H9 (cell line): ENCODE measurements around the gene MORC2. TPM values are rescaled to one million over a fixed set of nuclear protein-coding genes. Genes with fewer than 3 reads are reported as not detected.

Experiments used
- DNase-seq: peaks from one replicate; pipeline ENCODE4 v3.0.0-alpha.2; 2017
- H2AFZ ChIP-seq: one replicate; pipeline ENCODE4 v1.6.1; 2013; ENCODE audit warnings: mild to moderate bottlenecking, low read length, control low read depth, moderate library complexity
- H2AK5ac ChIP-seq: 2 replicates; pipeline ENCODE4 v1.6.1; 2013; ENCODE audit warnings: low read length, control low read depth, mixed read lengths; ENCODE audit not compliant: insufficient read length
- H2BK120ac ChIP-seq: one replicate; pipeline ENCODE4 v1.6.1; 2013; ENCODE audit warnings: low read depth, mild to moderate bottlenecking, low read length, control low read depth, inconsistent platforms; ENCODE audit not compliant: poor library complexity, severe bottlenecking
- H2BK12ac ChIP-seq: 2 replicates; pipeline ENCODE4 v1.6.1; 2013; ENCODE audit warnings: low read length, control low read depth, mixed read lengths, low read depth; ENCODE audit not compliant: insufficient read length
- H2BK15ac ChIP-seq: 2 replicates; pipeline ENCODE4 v1.6.1; 2013; ENCODE audit warnings: low read depth, low read length, control low read depth
- H2BK20ac ChIP-seq: one replicate; pipeline ENCODE4 v1.6.1; 2013; ENCODE audit warnings: low read depth, mild to moderate bottlenecking, low read length, control low read depth, inconsistent platforms; ENCODE audit not compliant: poor library complexity, severe bottlenecking
- H2BK5ac ChIP-seq: 2 replicates; pipeline ENCODE4 v1.6.1; 2013; ENCODE audit warnings: low read length, control low read depth, mixed read lengths; ENCODE audit not compliant: insufficient read length
- H3K14ac ChIP-seq: 2 replicates; pipeline ENCODE4 v1.6.1; 2013; ENCODE audit warnings: low read length, control low read depth; ENCODE audit not compliant: insufficient read depth
- H3K18ac ChIP-seq: 2 replicates; pipeline ENCODE4 v1.6.1; 2013; ENCODE audit warnings: low read depth, mild to moderate bottlenecking, mixed read lengths, low read length, control low read depth; ENCODE audit not compliant: insufficient read length
- H3K23ac ChIP-seq: 2 replicates; pipeline ENCODE4 v1.6.1; 2013; ENCODE audit warnings: low read length, control low read depth, mixed read lengths, low read depth; ENCODE audit not compliant: insufficient read length
- H3K23me2 ChIP-seq: 2 replicates; pipeline ENCODE4 v1.6.1; 2013; ENCODE audit warnings: low read depth, mild to moderate bottlenecking, mixed read lengths, low read length, control low read depth; ENCODE audit not compliant: insufficient read length, poor library complexity, severe bottlenecking
- H3K27ac ChIP-seq: 2 replicates; pipeline ENCODE4 v1.5.1; 2013; ENCODE audit warnings: low read length, control low read depth, mixed read lengths, low read depth; ENCODE audit not compliant: insufficient read length
- H3K27me3 ChIP-seq: 2 replicates; pipeline ENCODE4 v1.6.1; 2013; ENCODE audit warnings: low read length, control low read depth, inconsistent platforms; ENCODE audit not compliant: insufficient read depth
- H3K4ac ChIP-seq: 2 replicates; pipeline ENCODE4 v1.6.1; 2013; ENCODE audit warnings: low read depth, mild to moderate bottlenecking, control low read depth, inconsistent platforms, low read length, moderate library complexity
- H3K4me1 ChIP-seq: 2 replicates; pipeline ENCODE4 v1.6.1; 2013; ENCODE audit warnings: low read length, control low read depth, inconsistent platforms; ENCODE audit not compliant: insufficient read depth
- H3K4me2 ChIP-seq: 2 replicates; pipeline ENCODE4 v1.6.1; 2013; ENCODE audit warnings: low read length, control low read depth, mixed read lengths; ENCODE audit not compliant: insufficient read length, insufficient read depth
- H3K56ac ChIP-seq: 2 replicates; pipeline ENCODE4 v1.6.1; 2013; ENCODE audit warnings: low read depth, mild to moderate bottlenecking, mixed read lengths, low read length, control low read depth; ENCODE audit not compliant: insufficient read length
- H3K79me1 ChIP-seq: 2 replicates; pipeline ENCODE4 v1.6.1; 2013; ENCODE audit warnings: low read depth, mild to moderate bottlenecking, moderate library complexity, low read length, control low read depth, inconsistent platforms; ENCODE audit not compliant: insufficient read depth, poor library complexity, severe bottlenecking
- H3K79me2 ChIP-seq: 2 replicates; pipeline ENCODE4 v1.6.1; 2013; ENCODE audit warnings: low read length, control low read depth, inconsistent platforms; ENCODE audit not compliant: insufficient read depth
- H3K9ac ChIP-seq: 2 replicates; pipeline ENCODE4 v1.6.1; 2013; ENCODE audit warnings: low read length, control low read depth, mixed read lengths; ENCODE audit not compliant: insufficient read length; ENCODE audit errors: extremely low read depth
- H3K9me3 ChIP-seq: one replicate; pipeline ENCODE4 v1.6.1; 2013; ENCODE audit warnings: low read depth, low read length, inconsistent platforms; ENCODE audit not compliant: control insufficient read depth
- H3T11ph ChIP-seq: one replicate; pipeline ENCODE4 v1.6.1; 2013; ENCODE audit warnings: mild to moderate bottlenecking, low read length, control low read depth, inconsistent platforms
- H4K20me1 ChIP-seq: one replicate; pipeline ENCODE4 v1.6.1; 2013; ENCODE audit not compliant: control insufficient read depth, insufficient read length, insufficient read depth
- H4K5ac ChIP-seq: 2 replicates; pipeline ENCODE4 v1.6.1; 2013; ENCODE audit warnings: low read depth, mild to moderate bottlenecking, mixed read lengths, low read length, control low read depth; ENCODE audit not compliant: insufficient read length
- H4K8ac ChIP-seq: replicated peaks from 2 replicates; pipeline ENCODE4 v1.6.1; 2013; ENCODE audit warnings: low read length, control low read depth, mixed read lengths, low read depth; ENCODE audit not compliant: insufficient read length
- H4K91ac ChIP-seq: 2 replicates; pipeline ENCODE4 v1.6.1; 2013; ENCODE audit warnings: low read depth, mild to moderate bottlenecking, moderate library complexity, mixed read lengths, low read length, control low read depth; ENCODE audit not compliant: insufficient read length
- H3K27ac Mint-ChIP-seq, 3 experiments: 2 replicates in 2 of 3; 3 replicates in 1 of 3; pipeline ENCODE4 v1.8.0; 2020 to 2021; ENCODE audit warnings: mixed read lengths in 3 of 3, mild to moderate bottlenecking in 1 of 3, moderate library complexity in 1 of 3
- H3K27me3 Mint-ChIP-seq: 2 replicates; pipeline ENCODE4 v1.8.0; 2021; ENCODE audit warnings: low read depth, mild to moderate bottlenecking, moderate library complexity, mixed read lengths
- H3K36me3 Mint-ChIP-seq, 3 experiments: 2 replicates in 2 of 3; 3 replicates in 1 of 3; pipeline ENCODE4 v1.8.0; 2020 to 2021; ENCODE audit warnings: low read depth in 3 of 3, mixed read lengths in 3 of 3; ENCODE audit not compliant: insufficient read depth in 1 of 3
- H3K4me1 Mint-ChIP-seq, 2 experiments: 2 replicates each; pipeline ENCODE4 v1.8.0; 2020; ENCODE audit warnings: mixed read lengths in 2 of 2
- H3K4me3 Mint-ChIP-seq, 2 experiments: 2 replicates in 1 of 2; 3 replicates in 1 of 2; pipeline ENCODE4 v1.8.0; 2020 to 2021; ENCODE audit warnings: mild to moderate bottlenecking in 2 of 2, mixed read lengths in 2 of 2, moderate library complexity in 1 of 2
- H3K9me3 Mint-ChIP-seq, 2 experiments: 2 replicates in 1 of 2; 3 replicates in 1 of 2; pipeline ENCODE4 v1.8.0; 2020; ENCODE audit warnings: mild to moderate bottlenecking in 2 of 2, mixed read lengths in 2 of 2, moderate library complexity in 1 of 2
- WGBS: extraction: QIAGEN DNeasy Blood & Tissue Kit; methylation state at CpG from one replicate; pipeline ENCODE4 v1.1.7; 2013; ENCODE audit warnings: missing lambda C conversion rate, low lambda C conversion rate, mixed read lengths; ENCODE audit not compliant: insufficient read length; ENCODE audit errors: extremely low coverage; 5-methylcytosine and 5-hydroxymethylcytosine counted together
- long read RNA-seq: library from polyadenylated mRNA; unstranded; transcript quantifications from one replicate; pipeline ENCODE4 v2.0.0, GENCODE V29; 2020
- total RNA-seq: library from RNA; stranded (reverse); gene quantifications from 2 replicates; pipeline ENCODE4 v1.2.1, GENCODE V29; 2021
- TF ChIP-seq, protein P1 (sequence below): fragments of 200-600 bp; sonication (generic); conservative IDR thresholded peaks from 3 replicates; pipeline ENCODE4 v1.8.0; 2021; ENCODE audit warnings: antibody characterized with exemption, mild to moderate bottlenecking

MORC2 gene
- total RNA-seq, result 37.2 and 37.4 TPM in 2 replicates
- long read RNA-seq, full-length matches to known transcripts, result 2 of 10 reads
- long read RNA-seq, partial matches to known transcripts, result 5 of 10 reads
- long read RNA-seq, other reads (novel, unspliced or antisense), result 3 of 10 reads

DNA sequence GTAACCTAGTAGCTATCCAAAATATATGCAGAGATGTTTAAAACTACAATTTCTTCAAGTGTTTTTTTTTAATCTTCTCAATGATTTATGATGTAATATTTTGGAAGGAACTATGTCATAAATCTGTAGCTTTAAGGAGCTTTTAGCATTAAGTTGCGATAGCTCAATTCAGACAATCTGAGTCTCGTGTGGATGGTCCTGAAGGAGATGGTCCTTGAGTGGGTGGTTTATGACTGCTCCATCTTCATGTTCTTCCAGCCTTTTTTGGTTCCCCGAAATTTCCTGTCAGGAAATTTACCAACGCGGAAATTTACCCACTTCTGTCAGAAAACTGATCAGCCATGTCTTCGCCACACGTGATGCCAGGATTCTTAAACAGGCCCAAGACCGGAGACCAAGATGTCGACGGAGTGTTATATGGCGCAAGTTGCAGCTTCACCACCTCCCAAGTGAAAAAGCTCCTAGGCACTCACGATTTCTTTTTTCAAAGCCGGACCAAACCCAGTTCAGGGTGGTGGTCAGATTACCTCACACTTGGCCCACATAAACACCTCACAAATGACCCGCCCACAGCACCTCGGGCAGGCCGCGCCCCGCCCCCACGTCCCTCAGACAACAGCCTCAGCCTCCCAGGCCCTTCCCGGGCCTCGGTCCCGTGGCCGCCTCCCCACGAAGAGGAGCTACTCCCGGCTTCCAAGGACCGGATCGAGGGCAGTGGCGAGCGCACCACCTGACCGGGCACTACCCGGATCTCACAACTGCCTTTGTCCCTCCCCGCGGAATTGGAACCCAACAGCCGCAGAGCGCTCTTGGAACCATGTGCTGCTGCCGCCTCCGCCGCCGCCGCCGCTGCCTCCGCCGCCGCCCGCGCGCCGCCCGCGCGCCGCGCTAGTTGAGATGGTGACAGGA is at the start of gene MORC2:
MORC2 (minus strand) TSS at position 760 of the 909 bp plus-strand sequence. CDS start 885 bp downstream, outside the sequence.
- Histone ChIP-seq H3K18ac (peak within 1 kb of the TSS; percentile 99), H3K79me2 (peaks cover 47% of the 10 kb centered on the region), H3K9me3 (no peaks in the 10 kb centered on the region), H2BK5ac (no peak within 1 kb of the TSS), H2BK20ac (no peak within 1 kb of the TSS), H3K23me2 (peaks cover 4% of the 10 kb centered on the region), H3T11ph (peak within 1 kb of the TSS; percentile 12), H3K4me1 (no peaks in the 10 kb centered on the region), H3K56ac (no peak within 1 kb of the TSS), H3K4ac (no peak within 1 kb of the TSS; the same call in 1 of the 2 replicates), H3K27ac (peak within 1 kb of the TSS; percentile 18), H4K5ac (no peak within 1 kb of the TSS), H2AK5ac (no peak within 1 kb of the TSS), H3K4me2 (peak within 1 kb of the TSS; percentile 90), H4K91ac (no peak within 1 kb of the TSS), H2BK12ac (no peak within 1 kb of the TSS), H2BK15ac (no peak within 1 kb of the TSS), H3K23ac (no peak within 1 kb of the TSS), H2AFZ (no peak within 1 kb of the TSS), H4K20me1 (no peaks in the 10 kb centered on the region), H3K79me1 (peaks cover under 1% of the 10 kb centered on the region), H3K27me3 (no peaks in the 10 kb centered on the region), H4K8ac (no peak within 1 kb of the TSS), H3K9ac (peak within 1 kb of the TSS; percentile 92), H3K14ac (peak within 1 kb of the TSS; percentile 99), H2BK120ac (no peak within 1 kb of the TSS)
- Mint-ChIP-seq H3K27me3 (peaks cover 8% of the 10 kb centered on the region), H3K9me3 (peaks cover 36 to 45% of the 10 kb centered on the region in 2 experiments), H3K36me3 (peaks cover 51 to 59% (median 57%) of the 10 kb centered on the region in 3 experiments), H3K4me1 (peaks cover 34 to 56% of the 10 kb centered on the region in 2 experiments), H3K27ac (peak within 1 kb of the TSS; percentile 90 to 98 (median 97); a peak in 6 of 7 replicates), H3K4me3 (peak within 1 kb of the TSS; percentile 87 to 92)
- WGBS, result no CpG with 5 or more reads among the region's 53 CpGs
- DNase-seq, result peak; percentile 86
- TF ChIP-seq, protein P1, sequence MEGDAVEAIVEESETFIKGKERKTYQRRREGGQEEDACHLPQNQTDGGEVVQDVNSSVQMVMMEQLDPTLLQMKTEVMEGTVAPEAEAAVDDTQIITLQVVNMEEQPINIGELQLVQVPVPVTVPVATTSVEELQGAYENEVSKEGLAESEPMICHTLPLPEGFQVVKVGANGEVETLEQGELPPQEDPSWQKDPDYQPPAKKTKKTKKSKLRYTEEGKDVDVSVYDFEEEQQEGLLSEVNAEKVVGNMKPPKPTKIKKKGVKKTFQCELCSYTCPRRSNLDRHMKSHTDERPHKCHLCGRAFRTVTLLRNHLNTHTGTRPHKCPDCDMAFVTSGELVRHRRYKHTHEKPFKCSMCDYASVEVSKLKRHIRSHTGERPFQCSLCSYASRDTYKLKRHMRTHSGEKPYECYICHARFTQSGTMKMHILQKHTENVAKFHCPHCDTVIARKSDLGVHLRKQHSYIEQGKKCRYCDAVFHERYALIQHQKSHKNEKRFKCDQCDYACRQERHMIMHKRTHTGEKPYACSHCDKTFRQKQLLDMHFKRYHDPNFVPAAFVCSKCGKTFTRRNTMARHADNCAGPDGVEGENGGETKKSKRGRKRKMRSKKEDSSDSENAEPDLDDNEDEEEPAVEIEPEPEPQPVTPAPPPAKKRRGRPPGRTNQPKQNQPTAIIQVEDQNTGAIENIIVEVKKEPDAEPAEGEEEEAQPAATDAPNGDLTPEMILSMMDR, result no peak
